ENCODE measurements around the gene FOXK1.
"Not testable (repeated sequence)": the region's sequence is repeated elsewhere in the genome, so short reads cannot be mapped to it uniquely, and the experiment has no call there.

The FOXK1 gene

GRCh38 chr7:4689668-4690067 is 7.6 kb downstream of the FOXK1 start:
- FAIRE-seq, result peak; percentile 68
- DNase-seq (ENCODE audit: insufficient read length), result no peak
- no peak for TF ChIP-seq POLR2A (IDR thresholded peaks at IDR 0.05; ENCODE audit: low read depth, low read length)
- TF ChIP-seq TAF1 (IDR thresholded peaks at IDR 0.05; ENCODE audit: borderline replicate concordance, low read depth, low read length), result no peak
- TF ChIP-seq POLR2AphosphoS5 (IDR thresholded peaks at IDR 0.05; ENCODE audit: low read depth, low read length), result no peak

- no peak for FAIRE-seq
- DNase-seq (ENCODE audit: insufficient read length), result no peak
- TF ChIP-seq TAF1 (IDR thresholded peaks at IDR 0.05; ENCODE audit: borderline replicate concordance, low read depth, low read length) (no peak), POLR2A (IDR thresholded peaks at IDR 0.05; ENCODE audit: low read depth, low read length) (no peak), POLR2AphosphoS5 (IDR thresholded peaks at IDR 0.05; ENCODE audit: low read depth, low read length) (no peak)
Measured at GRCh38 chr7:4690953-4691856, 9.1 kb downstream of the FOXK1 start.

- TF ChIP-seq POLR2A (IDR thresholded peaks at IDR 0.05; ENCODE audit: low read depth, low read length) (no peak), TAF1 (IDR thresholded peaks at IDR 0.05; ENCODE audit: borderline replicate concordance, low read depth, low read length) (no peak), POLR2AphosphoS5 (IDR thresholded peaks at IDR 0.05; ENCODE audit: low read depth, low read length) (no peak)
- peak; percentile 17 for FAIRE-seq
- DNase-seq (ENCODE audit: insufficient read length), result no peak
Measured at GRCh38 chr7:4692055-4692454, 10.0 kb downstream of the FOXK1 start.

DNA sequence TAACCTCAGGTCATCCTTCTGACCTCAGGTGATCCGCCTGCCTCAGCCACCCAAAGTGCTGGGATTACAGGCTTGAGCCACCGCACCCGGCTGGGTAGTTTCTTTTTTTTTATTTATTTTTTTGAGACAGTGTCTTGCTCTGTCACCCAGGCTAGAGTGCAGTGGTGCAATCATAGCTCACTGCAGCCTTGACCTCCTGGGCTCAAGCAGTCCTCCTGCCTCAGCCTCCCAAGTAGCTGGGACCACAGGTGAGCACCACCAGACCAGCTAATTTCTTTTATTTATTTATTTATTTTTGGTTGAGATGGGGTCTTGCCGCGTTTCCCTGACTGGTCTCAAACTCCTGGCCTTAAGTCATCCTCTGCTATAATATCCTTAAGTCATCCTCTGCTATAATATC is 10.5 kb downstream of the FOXK1 start:
- FAIRE-seq; DNase-seq (ENCODE audit: insufficient read length): not testable (repeated sequence)

- TF ChIP-seq POLR2AphosphoS5 (IDR thresholded peaks at IDR 0.05; ENCODE audit: low read depth, low read length), result no peak
- no peak for TF ChIP-seq POLR2A (IDR thresholded peaks at IDR 0.05; ENCODE audit: low read depth, low read length)
- TF ChIP-seq TAF1 (IDR thresholded peaks at IDR 0.05; ENCODE audit: borderline replicate concordance, low read depth, low read length), result no peak
- DNase-seq (ENCODE audit: insufficient read length) (no peak), FAIRE-seq (no peak)
Measured at GRCh38 chr7:4693152-4693551, 11.1 kb downstream of the FOXK1 start.

- DNase-seq (ENCODE audit: insufficient read length) (no peak), FAIRE-seq (no peak)
- no peak for TF ChIP-seq TAF1 (IDR thresholded peaks at IDR 0.05; ENCODE audit: borderline replicate concordance, low read depth, low read length)
- TF ChIP-seq POLR2AphosphoS5 (IDR thresholded peaks at IDR 0.05; ENCODE audit: low read depth, low read length), result no peak
- no peak for TF ChIP-seq POLR2A (IDR thresholded peaks at IDR 0.05; ENCODE audit: low read depth, low read length)
Measured at GRCh38 chr7:4693749-4694148, 11.7 kb downstream of the FOXK1 start.

DNA sequence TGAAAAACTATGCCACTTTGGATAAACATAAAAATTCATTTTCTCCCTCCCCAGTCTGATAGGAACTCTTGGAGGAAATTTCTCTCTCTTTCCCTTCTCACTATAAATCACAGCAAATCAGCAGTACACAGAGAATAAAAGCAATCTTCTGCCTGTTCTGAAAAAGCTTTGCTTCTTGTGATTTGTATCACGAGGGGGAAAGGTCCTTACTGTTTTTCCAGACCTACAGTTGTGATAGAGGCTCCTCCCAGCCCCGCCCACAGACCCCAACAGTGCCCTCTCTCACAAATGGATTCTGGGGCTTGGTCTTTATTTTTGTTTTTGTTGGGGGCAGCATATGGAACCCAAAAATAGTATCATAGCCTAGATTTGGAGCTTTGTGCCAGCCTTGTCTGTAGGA is 12.2 kb downstream of the FOXK1 start:
- FAIRE-seq (no peak), DNase-seq (ENCODE audit: insufficient read length) (no peak)
- TF ChIP-seq POLR2AphosphoS5 (IDR thresholded peaks at IDR 0.05; ENCODE audit: low read depth, low read length) (no peak), POLR2A (IDR thresholded peaks at IDR 0.05; ENCODE audit: low read depth, low read length) (no peak), TAF1 (IDR thresholded peaks at IDR 0.05; ENCODE audit: borderline replicate concordance, low read depth, low read length) (no peak)

- TF ChIP-seq POLR2A (IDR thresholded peaks at IDR 0.05; ENCODE audit: low read depth, low read length) (no peak), POLR2AphosphoS5 (IDR thresholded peaks at IDR 0.05; ENCODE audit: low read depth, low read length) (no peak), TAF1 (IDR thresholded peaks at IDR 0.05; ENCODE audit: borderline replicate concordance, low read depth, low read length) (no peak)
- FAIRE-seq (no peak), DNase-seq (ENCODE audit: insufficient read length) (no peak)
Measured at GRCh38 chr7:4698707-4699275, 16.7 kb downstream of the FOXK1 start.

DNA sequence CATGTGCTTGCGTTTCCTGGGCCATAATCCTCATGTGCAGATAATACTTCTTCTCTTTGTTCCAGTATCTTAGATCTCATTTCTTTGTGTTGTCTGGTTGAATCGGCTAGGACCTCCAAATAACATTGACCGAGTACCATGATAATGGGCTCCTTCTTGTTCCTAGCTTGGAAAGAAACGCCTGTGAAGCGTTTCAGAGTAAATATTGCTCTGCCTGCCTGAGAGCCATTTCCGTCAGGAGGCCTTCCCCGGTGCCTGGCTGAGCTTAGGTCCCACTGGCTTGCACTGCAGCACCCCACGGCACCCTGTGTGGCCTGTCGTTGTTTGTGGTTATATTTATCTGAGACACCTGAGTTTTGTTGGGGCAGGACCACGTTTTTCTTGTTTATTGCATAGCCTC is 17.7 kb downstream of the FOXK1 start:
- no peak for TF ChIP-seq POLR2AphosphoS5 (IDR thresholded peaks at IDR 0.05; ENCODE audit: low read depth, low read length)
- TF ChIP-seq POLR2A (IDR thresholded peaks at IDR 0.05; ENCODE audit: low read depth, low read length), result no peak
- no peak for TF ChIP-seq TAF1 (IDR thresholded peaks at IDR 0.05; ENCODE audit: borderline replicate concordance, low read depth, low read length)
- FAIRE-seq (no peak), DNase-seq (ENCODE audit: insufficient read length) (no peak)

DNA sequence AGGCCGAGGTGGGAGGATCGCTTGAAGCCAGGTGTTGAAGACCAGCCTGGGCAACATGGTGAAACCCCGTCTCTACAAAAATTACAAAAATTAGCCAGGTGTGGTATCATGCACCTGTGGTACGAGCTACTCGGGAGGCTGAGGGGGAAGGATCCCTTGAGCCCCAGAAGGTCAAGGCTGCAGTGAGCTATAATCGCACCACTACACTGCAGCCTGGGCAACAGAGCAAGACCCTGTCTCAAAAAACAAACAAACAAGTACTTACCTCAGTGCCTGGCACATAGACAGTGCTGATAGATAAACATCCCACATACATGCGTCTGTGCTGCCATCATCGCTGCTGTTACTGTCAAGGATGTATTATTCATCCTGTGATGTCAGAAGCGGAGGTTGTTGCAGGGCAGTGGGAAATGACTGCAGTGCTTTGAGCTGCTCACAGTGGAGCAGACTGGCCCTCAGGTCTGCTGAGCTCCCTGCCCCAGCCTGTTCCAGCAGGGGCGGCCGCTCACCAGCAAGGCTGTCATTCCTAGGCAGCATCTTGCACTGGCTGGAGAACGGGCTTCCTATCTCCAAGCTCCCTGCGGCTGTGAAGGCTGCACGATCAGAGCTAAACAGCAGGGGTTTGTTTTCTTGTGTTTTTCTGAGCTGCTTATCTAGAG is 18.6 kb downstream of the FOXK1 start:
- no peak for FAIRE-seq
- TF ChIP-seq TAF1 (IDR thresholded peaks at IDR 0.05; ENCODE audit: borderline replicate concordance, low read depth, low read length) (no peak), POLR2A (IDR thresholded peaks at IDR 0.05; ENCODE audit: low read depth, low read length) (no peak)
- no peak for DNase-seq (ENCODE audit: insufficient read length)

DNA sequence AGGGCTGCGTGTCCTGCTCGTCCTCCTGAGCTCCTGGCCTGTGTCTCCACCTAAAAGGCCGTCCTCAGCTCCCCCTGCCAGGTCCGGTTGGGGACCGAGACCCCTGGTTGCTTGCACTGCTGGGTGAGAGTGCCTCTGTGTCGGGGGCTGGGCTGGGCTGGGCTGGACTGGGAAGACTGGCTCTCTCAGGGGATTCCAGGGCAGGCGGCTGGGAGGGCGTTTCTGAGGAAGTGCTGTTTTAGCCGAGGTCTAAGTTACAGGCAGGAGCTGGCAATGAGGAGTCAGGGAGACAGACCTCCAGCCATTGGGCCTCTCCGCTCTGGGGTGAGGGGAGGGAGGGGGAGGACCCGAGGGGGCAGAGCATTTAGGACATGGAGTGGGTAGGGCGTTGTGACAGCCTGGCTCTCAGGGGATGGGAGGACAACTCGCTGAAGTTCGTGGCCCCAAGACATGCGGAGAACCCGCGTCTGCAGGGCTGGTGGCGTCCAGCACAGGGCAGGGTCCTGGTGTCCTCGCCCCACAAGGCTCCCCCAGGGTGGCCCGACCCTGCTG is 20.9 kb downstream of the FOXK1 start:
- TF ChIP-seq POLR2AphosphoS5 (IDR thresholded peaks at IDR 0.05; ENCODE audit: low read depth, low read length), result no peak
- TF ChIP-seq POLR2A (IDR thresholded peaks at IDR 0.05; ENCODE audit: low read depth, low read length), result no peak
- TF ChIP-seq TAF1 (IDR thresholded peaks at IDR 0.05; ENCODE audit: borderline replicate concordance, low read depth, low read length), result no peak
- DNase-seq (ENCODE audit: insufficient read length), result no peak
- FAIRE-seq, result no peak
